Lower leg skin (tissue), 3 donors: Measurements from ENCODE around the gene ANKRD42.

Experiments
- CTCF ChIP-seq, 3 donors: fragments of 450-650 bp; IDR thresholded peaks; one replicate each; pipeline ENCODE4 v1.5.1; 2016; ENCODE audit warnings: antibody characterized with exemption in 3 of 3, mild to moderate bottlenecking in 3 of 3, moderate library complexity in 2 of 3
- POLR2A ChIP-seq, 2 donors: fragments of 450-650 bp; IDR thresholded peaks; one replicate each; pipeline ENCODE4 v1.6.1; 2016 to 2017; ENCODE audit warnings: antibody characterized with exemption in 2 of 2, mild to moderate bottlenecking in 1 of 2, moderate library complexity in 1 of 2

- TF ChIP-seq CTCF (IDR thresholded peaks at IDR 0.05) (no peak), POLR2A (IDR thresholded peaks at IDR 0.05) (no peak)
These were observed 82.6 kb downstream of the ANKRD42 start for GRCh38 chr11:83275888-83276641.
